Measurements from ENCODE around the gene TMEM116. TPM values are rescaled to one million over a fixed set of nuclear protein-coding genes. Genes with fewer than 3 reads are reported as not detected.
"Not testable (repeated sequence)": the region's sequence is repeated elsewhere in the genome, so short reads cannot be mapped to it uniquely, and the experiment has no call there.

Gene TMEM116
- total RNA-seq, 2 experiments from 2014 or later = 12.7 to 12.8 TPM

GRCh38 chr12:111971800-111972199 lies 41.2 kb downstream of the TMEM116 start:
- Histone ChIP-seq H3K27me3 (ENCODE audit: control insufficient read depth in 1 of 2, insufficient read depth in 2 of 2, low read length in 2 of 2) (no peaks in the 10 kb centered on the region), H3K4me3 (ENCODE audit: low read length) (no peak overlapping the region), H3K36me3 (ENCODE audit: insufficient read depth, low read length) (no peaks in the 10 kb centered on the region), H3K9me3 (ENCODE audit: control insufficient read depth in 1 of 2, insufficient read depth in 1 of 2, low read length in 2 of 2) (peaks cover 11 to 19% of the 10 kb centered on the region in 2 experiments), H3K4me1 (ENCODE audit: insufficient read depth, low read length) (no peaks in the 10 kb centered on the region), H3K27ac (ENCODE audit: low read depth in 1 of 2, low read length in 2 of 2) (no peak overlapping the region)
- TF ChIP-seq, protein P1, sequence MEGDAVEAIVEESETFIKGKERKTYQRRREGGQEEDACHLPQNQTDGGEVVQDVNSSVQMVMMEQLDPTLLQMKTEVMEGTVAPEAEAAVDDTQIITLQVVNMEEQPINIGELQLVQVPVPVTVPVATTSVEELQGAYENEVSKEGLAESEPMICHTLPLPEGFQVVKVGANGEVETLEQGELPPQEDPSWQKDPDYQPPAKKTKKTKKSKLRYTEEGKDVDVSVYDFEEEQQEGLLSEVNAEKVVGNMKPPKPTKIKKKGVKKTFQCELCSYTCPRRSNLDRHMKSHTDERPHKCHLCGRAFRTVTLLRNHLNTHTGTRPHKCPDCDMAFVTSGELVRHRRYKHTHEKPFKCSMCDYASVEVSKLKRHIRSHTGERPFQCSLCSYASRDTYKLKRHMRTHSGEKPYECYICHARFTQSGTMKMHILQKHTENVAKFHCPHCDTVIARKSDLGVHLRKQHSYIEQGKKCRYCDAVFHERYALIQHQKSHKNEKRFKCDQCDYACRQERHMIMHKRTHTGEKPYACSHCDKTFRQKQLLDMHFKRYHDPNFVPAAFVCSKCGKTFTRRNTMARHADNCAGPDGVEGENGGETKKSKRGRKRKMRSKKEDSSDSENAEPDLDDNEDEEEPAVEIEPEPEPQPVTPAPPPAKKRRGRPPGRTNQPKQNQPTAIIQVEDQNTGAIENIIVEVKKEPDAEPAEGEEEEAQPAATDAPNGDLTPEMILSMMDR (IDR thresholded peaks at IDR 0.05) = no peak
- no peak overlapping the region for H3K4me3 Mint-ChIP-seq
- no peak overlapping the region for H3K27ac Mint-ChIP-seq
- peaks cover 70% of the 10 kb centered on the region for H3K36me3 Mint-ChIP-seq (ENCODE audit: low read depth)
- ChIA-PET CTCF (no interaction called here), POLR2A (interaction anchor here (0.6 kb wide), 1 partner anchor 19 kb away, joined by 3 read pairs; no protein-coding TSS in a partner anchor)
- DNase-seq (peak in 3 of 14 experiments; percentile 30 to 64 (median 53)), ATAC-seq (ENCODE audit: poor library complexity) (no peak)
- no peaks in the 10 kb centered on the region for H3K9me3 Mint-ChIP-seq
- intact Hi-C loops (cut with DNase I, micrococcal nuclease) = no loop called here
- H3K4me1 Mint-ChIP-seq (ENCODE audit: low read depth) = peaks cover 17% of the 10 kb centered on the region
- no peaks in the 10 kb centered on the region for H3K27me3 Mint-ChIP-seq

DNA sequence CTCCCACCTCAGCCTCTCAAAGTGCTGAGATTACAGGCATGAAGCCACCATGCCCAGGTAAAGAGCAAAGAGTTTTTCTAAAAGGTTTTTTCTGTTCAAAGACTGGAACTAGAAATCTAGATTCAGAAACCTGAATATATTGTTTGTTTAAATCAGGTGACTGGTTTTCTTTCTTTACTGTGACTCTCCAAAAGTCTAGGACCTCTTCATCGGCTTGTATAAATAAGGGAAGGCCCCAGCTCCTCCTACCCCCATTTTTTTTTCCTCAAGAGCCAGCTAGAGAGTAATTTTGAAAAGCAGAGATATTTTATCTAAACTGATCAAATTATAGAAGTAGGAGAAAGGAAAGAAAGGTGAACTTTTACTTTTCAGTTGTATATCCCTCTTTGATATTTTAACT lies 48.0 kb downstream of the TMEM116 start:
- H3K4me1 Mint-ChIP-seq (ENCODE audit: low read depth) = peaks cover 29% of the 10 kb centered on the region
- POLR2A ChIA-PET = interaction anchor here (0.7 kb wide), 1 partner anchor 10 kb away, joined by 3 read pairs; no protein-coding TSS in a partner anchor

GRCh38 chr12:111959518-111959917 lies 53.4 kb downstream of the TMEM116 start:
- H3K27ac ChIP-seq (ENCODE audit: low read depth in 1 of 2, low read length in 2 of 2); H3K27me3 ChIP-seq (ENCODE audit: control insufficient read depth in 1 of 2, insufficient read depth in 2 of 2, low read length in 2 of 2); H3K27ac Mint-ChIP-seq; ATAC-seq (ENCODE audit: poor library complexity); H3K36me3 ChIP-seq (ENCODE audit: insufficient read depth, low read length); H3K4me1 ChIP-seq (ENCODE audit: insufficient read depth, low read length); H3K9me3 Mint-ChIP-seq; H3K4me3 ChIP-seq (ENCODE audit: low read length); intact Hi-C loops (cut with DNase I, micrococcal nuclease); H3K4me3 Mint-ChIP-seq; CTCF ChIA-PET; H3K27me3 Mint-ChIP-seq; POLR2A ChIA-PET; DNase-seq: not testable (repeated sequence)
- H3K9me3 ChIP-seq (ENCODE audit: control insufficient read depth in 1 of 2, insufficient read depth in 1 of 2, low read length in 2 of 2) = peaks cover 9 to 15% of the 10 kb centered on the region in 2 experiments
- peaks cover 77% of the 10 kb centered on the region for H3K36me3 Mint-ChIP-seq (ENCODE audit: low read depth)
- peaks cover 24% of the 10 kb centered on the region for H3K4me1 Mint-ChIP-seq (ENCODE audit: low read depth)

More for the DNA sequence above, 48.0 kb downstream of the TMEM116 start:
- peaks cover under 1 to 10% of the 10 kb centered on the region in 2 experiments for H3K9me3 ChIP-seq (ENCODE audit: control insufficient read depth in 1 of 2, insufficient read depth in 1 of 2, low read length in 2 of 2)
- Mint-ChIP-seq H3K9me3 (peaks cover under 1% of the 10 kb centered on the region), H3K4me3 (no peak overlapping the region), H3K36me3 (ENCODE audit: low read depth) (peaks cover 74% of the 10 kb centered on the region), H3K27me3 (no peaks in the 10 kb centered on the region), H3K27ac (no peak overlapping the region)
- no peaks in the 10 kb centered on the region for H3K4me1 ChIP-seq (ENCODE audit: insufficient read depth, low read length)
- TF ChIP-seq, protein P1 (IDR thresholded peaks at IDR 0.05) = no peak
- DNase-seq = no peak
- intact Hi-C loops (cut with DNase I, micrococcal nuclease) = no loop called here
- peaks cover 3% of the 10 kb centered on the region for H3K36me3 ChIP-seq (ENCODE audit: insufficient read depth, low read length)
- H3K27me3 ChIP-seq (ENCODE audit: control insufficient read depth in 1 of 2, insufficient read depth in 2 of 2, low read length in 2 of 2) = no peaks in the 10 kb centered on the region
- no peak overlapping the region for H3K27ac ChIP-seq (ENCODE audit: low read depth in 1 of 2, low read length in 2 of 2)
- no peak for ATAC-seq (ENCODE audit: poor library complexity)
- CTCF ChIA-PET = no interaction called here
- no peak overlapping the region for H3K4me3 ChIP-seq (ENCODE audit: low read length)

- not testable (repeated sequence) for H3K4me1 ChIP-seq (ENCODE audit: insufficient read depth, low read length)
These were observed 55.7 kb downstream of the TMEM116 start for GRCh38 chr12:111957224-111957623.

More at GRCh38 chr12:111957224-111957623, 55.7 kb downstream of the TMEM116 start:
- H3K27me3 Mint-ChIP-seq; H3K9me3 Mint-ChIP-seq; ATAC-seq (ENCODE audit: poor library complexity); H3K27ac Mint-ChIP-seq; H3K36me3 ChIP-seq (ENCODE audit: insufficient read depth, low read length); intact Hi-C loops (cut with DNase I, micrococcal nuclease); H3K4me3 Mint-ChIP-seq; H3K4me3 ChIP-seq (ENCODE audit: low read length); CTCF ChIA-PET; POLR2A ChIA-PET; H3K27ac ChIP-seq (ENCODE audit: low read depth in 1 of 2, low read length in 2 of 2); DNase-seq; H3K27me3 ChIP-seq (ENCODE audit: control insufficient read depth in 1 of 2, insufficient read depth in 2 of 2, low read length in 2 of 2): not testable (repeated sequence)
- peaks cover 9 to 15% of the 10 kb centered on the region in 2 experiments for H3K9me3 ChIP-seq (ENCODE audit: control insufficient read depth in 1 of 2, insufficient read depth in 1 of 2, low read length in 2 of 2)
- peaks cover 73% of the 10 kb centered on the region for H3K36me3 Mint-ChIP-seq (ENCODE audit: low read depth)
- peaks cover 30% of the 10 kb centered on the region for H3K4me1 Mint-ChIP-seq (ENCODE audit: low read depth)
